HG03565 (cell line): Measurements from ENCODE around the gene CLIP4.
A peak's percentile ranks its signal among the peaks of the same experiment; 100 is the strongest.

Source experiments
- ATAC-seq: cut with Tn5 transposase; IDR thresholded peaks from one replicate; pipeline ENCODE4 v1.9.1; 2021; ENCODE audit warnings: mild to moderate bottlenecking, moderate library complexity; ENCODE audit not compliant: unreplicated experiment

Gene CLIP4

GRCh38 chr2:29129586-29130281, 14.5 kb downstream of the CLIP4 start:
- ATAC-seq = no peak

- ATAC-seq = peak; percentile 52
Measured at GRCh38 chr2:29130295-29130694, 15.1 kb downstream of the CLIP4 start.

GRCh38 chr2:29134933-29135332, 19.7 kb downstream of the CLIP4 start:
- ATAC-seq = no peak

- no peak for ATAC-seq
Measured at GRCh38 chr2:29139152-29139551, 23.9 kb downstream of the CLIP4 start.

- ATAC-seq = no peak
Measured at GRCh38 chr2:29139731-29140130, 24.5 kb downstream of the CLIP4 start.

GRCh38 chr2:29143657-29144056, 28.4 kb downstream of the CLIP4 start:
- no peak for ATAC-seq

- ATAC-seq = no peak
Measured at GRCh38 chr2:29146197-29146596, 31.0 kb downstream of the CLIP4 start.

- no peak for ATAC-seq
Measured at GRCh38 chr2:29147963-29148362, 32.7 kb downstream of the CLIP4 start.

GRCh38 chr2:29154610-29155009, 39.4 kb downstream of the CLIP4 start:
- no peak for ATAC-seq

- ATAC-seq = no peak
Measured at GRCh38 chr2:29155578-29155977, 40.4 kb downstream of the CLIP4 start.

- ATAC-seq = no peak
Measured at GRCh38 chr2:29157131-29157530, 41.9 kb downstream of the CLIP4 start.

GRCh38 chr2:29159125-29159524, 43.9 kb downstream of the CLIP4 start:
- ATAC-seq = no peak

- no peak for ATAC-seq
Measured at GRCh38 chr2:29160184-29160583, 45.0 kb downstream of the CLIP4 start.

GRCh38 chr2:29162204-29162928, 47.2 kb downstream of the CLIP4 start:
- no peak for ATAC-seq

GRCh38 chr2:29164091-29164846, 49.1 kb downstream of the CLIP4 start:
- ATAC-seq = no peak

GRCh38 chr2:29165362-29166241, 50.4 kb downstream of the CLIP4 start:
- ATAC-seq = no peak

GRCh38 chr2:29166242-29167039, 51.2 kb downstream of the CLIP4 start:
- no peak for ATAC-seq

- no peak for ATAC-seq
Measured at GRCh38 chr2:29174937-29175336, 59.7 kb downstream of the CLIP4 start.

- ATAC-seq = no peak
Measured at GRCh38 chr2:29175338-29175737, 60.1 kb downstream of the CLIP4 start.

GRCh38 chr2:29182334-29182733, 67.1 kb downstream of the CLIP4 start:
- ATAC-seq = no peak
